HG02852 (cell line): ENCODE data around the gene TRIM22.
"Not testable (repeated sequence)": the region's sequence is repeated elsewhere in the genome, so short reads cannot be mapped to it uniquely, and the experiment has no call there.

Source experiments
- ATAC-seq: cut with Tn5 transposase; IDR thresholded peaks from one replicate; pipeline ENCODE4 v1.9.1; 2021; ENCODE audit warnings: mild to moderate bottlenecking, moderate library complexity; ENCODE audit not compliant: unreplicated experiment

Gene TRIM22

GRCh38 chr11:5689551-5689983 is at the start of gene TRIM22:
TSS of gene TRIM22 (plus strand) at chr11:5689790. CDS start at chr11:5696233, 6,443 bp downstream.
- ATAC-seq = peak; percentile 71

GRCh38 chr11:5639953-5640352 is 49.6 kb upstream of the TRIM22 start:
- ATAC-seq = no peak

GRCh38 chr11:5643585-5643984 is 46.0 kb upstream of the TRIM22 start:
- ATAC-seq = no peak

- ATAC-seq = no peak
Measured at GRCh38 chr11:5646139-5646538, 43.5 kb upstream of the TRIM22 start.

GRCh38 chr11:5655474-5655873 is 34.1 kb upstream of the TRIM22 start:
- no peak for ATAC-seq

GRCh38 chr11:5656956-5657355 is 32.6 kb upstream of the TRIM22 start:
- ATAC-seq = not testable (repeated sequence)

GRCh38 chr11:5658318-5658717 is 31.3 kb upstream of the TRIM22 start:
- no peak for ATAC-seq

GRCh38 chr11:5663511-5663910 is 26.1 kb upstream of the TRIM22 start:
- no peak for ATAC-seq

- no peak for ATAC-seq
Measured at GRCh38 chr11:5665051-5665570, 24.5 kb upstream of the TRIM22 start.

GRCh38 chr11:5665746-5666401 is 23.7 kb upstream of the TRIM22 start:
- ATAC-seq = no peak

GRCh38 chr11:5666402-5666793 is 23.2 kb upstream of the TRIM22 start:
- ATAC-seq = no peak

GRCh38 chr11:5671831-5672230 is 17.8 kb upstream of the TRIM22 start:
- no peak for ATAC-seq

GRCh38 chr11:5674391-5674790 is 15.2 kb upstream of the TRIM22 start:
- ATAC-seq = no peak

- ATAC-seq = no peak
Measured at GRCh38 chr11:5679811-5680210, 9.8 kb upstream of the TRIM22 start.

- ATAC-seq = not testable (repeated sequence)
Measured at GRCh38 chr11:5682890-5683441, 6.6 kb upstream of the TRIM22 start.

GRCh38 chr11:5683620-5684019 is 6.0 kb upstream of the TRIM22 start:
- not testable (repeated sequence) for ATAC-seq

GRCh38 chr11:5684036-5684645 is 5.4 kb upstream of the TRIM22 start:
- peak; percentile 8 for ATAC-seq

GRCh38 chr11:5684646-5685362 is 4.8 kb upstream of the TRIM22 start, which contains the start of gene TRIM5:
TSS of gene TRIM5 (minus strand) at chr11:5685074. CDS start at chr11:5680177, 4,897 bp downstream.
- ATAC-seq = peak; percentile 76

- ATAC-seq = no peak
Measured at GRCh38 chr11:5686426-5686825, 3.2 kb upstream of the TRIM22 start.

- no peak for ATAC-seq
Measured at GRCh38 chr11:5688482-5688881, 1.1 kb upstream of the TRIM22 start.

GRCh38 chr11:5690216-5690615 is 626 bp downstream of the TRIM22 start:
- ATAC-seq = no peak
